OCI-LY3 (cell line): Measurements from ENCODE around the gene CLEC4M.

Experiments
- CTCF ChIP-seq: fragments of 200-600, 300-600 bp; sonication (generic); IDR thresholded peaks from 2 replicates; pipeline ENCODE4 v1.5.1; 2014; ENCODE audit warnings: antibody characterized with exemption, low read length, low read depth
- EZH2phosphoT487 ChIP-seq: fragments of 200-600 bp; shearing (Covaris generic); IDR thresholded peaks from 2 replicates; pipeline ENCODE4 v1.6.1; 2018; ENCODE audit warnings: antibody characterized with exemption, mixed run types, low read depth

- TF ChIP-seq CTCF (no peak), EZH2phosphoT487 (no peak)
Observed at GRCh38 chr19:7787602-7788177, 24.6 kb downstream of the CLEC4M start.
